Naive thymus-derived CD8-positive, alpha-beta T cell (primary cell): ENCODE measurements around the gene MXI1. TPM values are rescaled to one million over a fixed set of nuclear protein-coding genes. Genes with fewer than 3 reads are reported as not detected.
A peak's percentile ranks its signal among the peaks of the same experiment; 100 is the strongest.

Source experiments
- ATAC-seq, 2 donors: fragments of 150-1000 bp; cut with Tn5 transposase in 1 of 2; sonication (Bioruptor Pico), chemical (Tn5 transposase) in 1 of 2; 1 replicate in 1 of 2; 2 replicates in 1 of 2; pipeline ENCODE4 v1.10.0; 2021; ENCODE audit warnings: mild to moderate bottlenecking in 2 of 2, moderate library complexity in 2 of 2
- POLR2A ChIA-PET: fragments of 350-600 bp; sonication (Branson Sonifier 250); formaldehyde crosslinking; loops from one replicate; lab custom pipeline; 2021; ENCODE audit warnings: antibody characterized with exemption; lab: Charles Lee
- DNase-seq, 10 donors: peaks; one replicate each; pipeline versions ENCODE4 v3.0.0 to v3.0.0-alpha.2; 2020 to 2022
- H3K27ac Mint-ChIP-seq, 10 donors: one replicate each; pipeline ENCODE4 v1.8.0; 2020 to 2022; ENCODE audit warnings: mild to moderate bottlenecking in 10 of 10, mixed read lengths in 10 of 10, moderate library complexity in 4 of 10, inconsistent platforms in 1 of 10
- H3K27me3 Mint-ChIP-seq, 5 donors: one replicate each; pipeline ENCODE4 v1.8.0; 2021 to 2022; ENCODE audit warnings: mixed read lengths in 5 of 5
- H3K36me3 Mint-ChIP-seq, 3 donors: one replicate each; pipeline ENCODE4 v1.8.0; 2020 to 2022; ENCODE audit warnings: mixed read lengths in 3 of 3, mild to moderate bottlenecking in 2 of 3, inconsistent platforms in 1 of 3
- H3K4me1 Mint-ChIP-seq, 4 donors: one replicate each; pipeline ENCODE4 v1.8.0; 2021 to 2022; ENCODE audit warnings: mixed read lengths in 4 of 4
- H3K4me3 Mint-ChIP-seq, 10 donors: one replicate each; pipeline ENCODE4 v1.8.0; 2020 to 2022; ENCODE audit warnings: mild to moderate bottlenecking in 10 of 10, mixed read lengths in 10 of 10, moderate library complexity in 6 of 10, inconsistent platforms in 1 of 10
- H3K9me3 Mint-ChIP-seq, 9 donors: one replicate each; pipeline ENCODE4 v1.8.0; 2020 to 2022; ENCODE audit warnings: mixed read lengths in 9 of 9, mild to moderate bottlenecking in 3 of 9, inconsistent platforms in 1 of 9, moderate library complexity in 1 of 9
- polyA plus RNA-seq, 3 donors: library from polyadenylated mRNA; unstranded; fragments of 300-500 nt; fragmentation: Illumina TruSeq; gene quantifications; one replicate each; pipeline ENCODE4 v1.2.3, GENCODE V29; 2021
- total RNA-seq, 8 experiments: library from RNA in 2 of 8; stranded (reverse) in 2 of 8; gene quantifications; one replicate each; pipeline ENCODE4 v1.2.3 and lab custom pipeline; 2021 to 2026

MXI1 gene
- total and polyA plus RNA-seq, 5 experiments from 2014 or later = 18.1 to 37.7 (median 20.9) TPM

DNA sequence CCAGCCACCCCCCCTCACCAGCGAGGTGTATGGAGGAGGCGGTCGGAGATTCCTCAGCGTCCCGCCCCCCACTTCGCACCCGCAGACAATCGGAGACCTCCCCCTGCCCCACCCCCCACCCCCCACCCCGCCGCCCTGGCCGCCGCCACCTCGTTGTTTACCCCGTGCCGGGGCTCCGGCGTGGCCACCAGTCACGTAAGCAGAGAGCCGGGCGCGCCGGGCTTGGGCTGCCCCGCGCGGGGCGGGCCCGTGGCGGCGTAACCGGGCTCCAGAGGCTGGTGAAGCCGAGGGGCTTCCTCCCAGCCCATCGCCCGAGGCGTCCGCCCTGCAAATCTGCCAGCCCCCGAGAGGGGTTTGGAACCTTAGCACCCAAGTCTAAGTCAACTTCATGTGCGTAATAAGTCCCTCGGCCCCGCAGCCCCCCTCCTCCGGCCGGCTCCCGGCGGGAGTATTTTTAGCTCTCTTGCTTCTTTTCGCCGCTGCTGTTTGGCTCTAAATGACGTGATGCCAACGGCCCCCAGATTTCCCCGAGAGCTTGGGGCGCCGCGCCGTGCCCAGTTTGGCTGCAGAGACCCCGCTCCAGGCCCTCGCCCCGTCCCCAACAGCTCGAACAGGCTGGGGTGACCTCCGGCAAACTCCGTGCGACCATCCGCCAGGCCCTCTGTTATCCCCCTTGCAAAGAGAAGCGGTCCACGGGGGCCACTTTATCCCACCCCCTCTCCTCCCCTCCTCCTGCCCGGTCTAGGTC, 2.7 kb downstream of the MXI1 start:
- POLR2A ChIA-PET = interaction anchor here (0.6 to 7.9 kb wide), 14 partner anchors 13 to 662 kb away, joined by 3 to 153 read pairs (median 4); partner anchors contain the start of genes ADD3, SMC3, SMNDC1 and XPNPEP1
- H3K27me3 Mint-ChIP-seq = peaks cover 0 to 20% (median 15%) of the 10 kb centered on the region in 5 donors

DNA sequence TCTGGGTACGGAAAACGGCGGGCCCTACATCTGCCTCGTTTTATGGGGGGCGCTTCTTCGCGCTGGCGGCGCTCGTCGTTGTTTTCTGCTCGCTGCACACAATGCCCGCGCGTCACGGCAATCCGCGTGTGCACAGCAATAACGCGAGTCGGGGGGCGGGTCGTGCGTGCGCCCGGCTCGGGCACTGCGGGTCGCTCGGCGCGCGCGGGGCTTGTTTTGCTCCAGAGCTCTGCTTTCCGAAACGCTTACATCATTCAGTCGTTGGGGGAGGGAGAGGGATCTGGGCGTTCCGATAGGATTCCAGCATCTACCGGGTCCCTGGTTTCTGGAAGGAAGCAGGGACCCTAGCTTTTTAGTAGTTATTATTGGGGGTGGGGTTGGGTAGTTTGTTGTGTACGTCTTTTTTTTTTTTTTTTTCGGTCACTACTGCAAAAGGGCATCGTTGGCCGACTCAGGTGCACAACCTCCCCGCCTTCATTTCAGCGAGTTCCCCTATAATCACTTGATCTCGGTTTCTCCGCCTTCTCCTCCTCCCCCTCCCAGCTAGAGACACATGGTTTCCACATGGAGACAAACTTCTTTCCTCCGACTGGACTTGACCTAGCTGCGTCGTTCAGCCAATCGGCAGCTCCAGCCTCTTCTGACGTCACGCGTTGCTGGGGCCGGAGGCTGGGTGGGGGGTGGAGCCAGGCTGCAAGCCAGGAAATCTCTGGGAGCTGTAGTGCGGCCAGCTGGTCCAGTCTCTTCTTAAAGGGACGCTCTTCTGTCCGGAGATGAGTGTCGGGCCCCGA, 3.5 kb downstream of the MXI1 start:
- H3K27me3 Mint-ChIP-seq = peaks cover 0 to 16% (median 15%) of the 10 kb centered on the region in 5 donors
- POLR2A ChIA-PET = interaction anchor here (0.6 to 7.9 kb wide), 20 partner anchors 12 to 1355 kb away, joined by 3 to 153 read pairs (median 4); partner anchors contain the start of genes ADD3, SMC3, SMNDC1 and XPNPEP1
- DNase-seq (peak; percentile 75 to 94 (median 86)), ATAC-seq (peak; percentile 53 to 64)
- peak overlapping the region; percentile 85 to 98 (median 94) for H3K4me3 Mint-ChIP-seq
- H3K9me3 Mint-ChIP-seq = peaks cover 0 to 2% (median 0%) of the 10 kb centered on the region in 9 donors
- peak overlapping the region; percentile 86 to 98 (median 97) for H3K27ac Mint-ChIP-seq
- H3K36me3 Mint-ChIP-seq = no peaks in the 10 kb centered on the region
- H3K4me1 Mint-ChIP-seq = peaks cover 36 to 67% (median 48%) of the 10 kb centered on the region in 4 donors

More for the DNA sequence above, 2.7 kb downstream of the MXI1 start:
- Mint-ChIP-seq H3K9me3 (peaks cover 0 to 2% (median 0%) of the 10 kb centered on the region in 9 donors), H3K4me3 (peak overlapping the region; percentile 90 to 99 (median 98)), H3K27ac (peak overlapping the region; percentile 74 to 99 (median 97)), H3K4me1 (peaks cover 36 to 60% (median 47%) of the 10 kb centered on the region in 4 donors), H3K36me3 (no peaks in the 10 kb centered on the region)
- DNase-seq = peak in 9 of 10 donors; percentile 33 to 72 (median 51)
- ATAC-seq = peak; percentile 13 to 30

DNA sequence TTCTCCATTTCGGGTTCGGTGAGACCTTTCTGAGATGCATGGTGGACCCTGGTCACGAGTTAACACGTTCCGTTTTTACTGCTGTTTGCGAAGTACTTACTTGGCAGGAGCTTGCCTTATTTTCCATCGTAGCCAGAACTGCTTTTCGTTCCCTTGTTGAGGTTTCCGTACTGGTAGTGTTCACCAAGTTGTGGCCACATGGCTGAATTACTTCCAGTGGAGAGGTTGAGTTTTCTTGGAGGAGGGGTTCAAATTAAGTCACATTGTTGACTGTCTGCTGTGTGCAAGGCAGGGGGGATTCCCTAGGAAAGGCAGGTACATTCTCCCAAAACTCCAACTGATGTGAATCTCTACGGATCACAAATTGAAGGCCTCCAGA, 4.0 kb downstream of the MXI1 start:
- Mint-ChIP-seq H3K27ac (peak overlapping the region; percentile 86 to 98 (median 97)), H3K27me3 (peaks cover 0 to 12% (median 11%) of the 10 kb centered on the region in 5 donors), H3K9me3 (peaks cover 0 to 2% (median 0%) of the 10 kb centered on the region in 9 donors), H3K4me1 (peaks cover 36 to 68% (median 48%) of the 10 kb centered on the region in 4 donors), H3K4me3 (peak overlapping the region; percentile 85 to 98 (median 94)), H3K36me3 (no peaks in the 10 kb centered on the region)
- DNase-seq = peak in 1 of 10 donors; percentile 27
- POLR2A ChIA-PET = interaction anchor here (0.7 to 7.9 kb wide), 11 partner anchors 12 to 1354 kb away, joined by 3 to 153 read pairs (median 5); partner anchors contain the start of gene SMNDC1
- no peak for ATAC-seq

DNA sequence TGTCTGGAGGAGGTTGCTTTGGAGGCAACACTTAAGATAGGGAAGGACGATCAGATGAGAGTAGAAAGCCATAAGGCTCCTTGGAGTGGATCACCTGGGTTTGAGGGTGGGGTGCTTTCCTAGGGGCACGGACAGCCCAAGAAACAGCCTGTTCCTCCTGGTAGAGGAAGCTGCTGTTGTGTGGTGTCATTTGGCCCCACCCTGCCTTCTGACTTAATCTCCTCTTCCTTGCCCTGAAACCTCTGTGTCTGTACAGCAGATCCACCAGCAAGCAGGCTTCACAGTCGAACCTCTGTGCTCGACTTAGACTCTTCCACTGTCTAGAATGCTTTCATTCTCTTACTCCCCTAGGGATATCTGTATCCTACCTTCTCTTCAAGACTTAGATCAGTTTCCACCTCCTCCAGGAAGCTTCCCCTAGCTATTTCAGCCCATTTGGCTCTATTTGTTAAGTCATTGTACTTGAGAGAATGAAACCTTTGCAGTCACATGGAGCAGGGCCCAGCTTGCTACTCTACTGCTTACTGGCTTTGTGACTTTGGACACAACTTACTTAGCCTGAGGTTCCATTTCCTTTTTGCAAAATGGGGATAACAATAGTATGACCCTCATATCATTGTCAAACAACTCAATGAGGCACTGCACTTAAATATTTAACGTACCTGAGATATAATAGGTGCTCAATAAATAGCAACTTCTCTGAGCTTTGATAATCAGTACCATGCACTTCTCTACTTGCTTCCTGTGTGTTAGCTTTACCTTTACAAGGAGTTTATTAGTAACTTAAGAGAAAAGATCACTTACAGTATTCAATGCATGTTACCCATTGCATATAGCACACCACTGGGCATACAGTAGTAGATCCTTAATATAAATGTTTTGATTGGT, 5.0 kb downstream of the MXI1 start:
- POLR2A ChIA-PET = interaction anchor here (0.6 to 7.9 kb wide), 7 partner anchors 11 to 205 kb away, joined by 3 to 153 read pairs (median 3); no protein-coding TSS in a partner anchor
- ATAC-seq = peak; percentile 15 to 43
- Mint-ChIP-seq H3K9me3 (peaks cover 0 to 2% (median 0%) of the 10 kb centered on the region in 9 donors), H3K4me3 (peak overlapping the region; percentile 85 to 98 (median 94)), H3K4me1 (peaks cover 28 to 59% (median 40%) of the 10 kb centered on the region in 4 donors), H3K27me3 (peaks cover 0 to 10% (median 7%) of the 10 kb centered on the region in 5 donors), H3K36me3 (no peaks in the 10 kb centered on the region), H3K27ac (peak overlapping the region; percentile 86 to 98 (median 97))
- DNase-seq = peak in 9 of 10 donors; percentile 22 to 71 (median 43)

DNA sequence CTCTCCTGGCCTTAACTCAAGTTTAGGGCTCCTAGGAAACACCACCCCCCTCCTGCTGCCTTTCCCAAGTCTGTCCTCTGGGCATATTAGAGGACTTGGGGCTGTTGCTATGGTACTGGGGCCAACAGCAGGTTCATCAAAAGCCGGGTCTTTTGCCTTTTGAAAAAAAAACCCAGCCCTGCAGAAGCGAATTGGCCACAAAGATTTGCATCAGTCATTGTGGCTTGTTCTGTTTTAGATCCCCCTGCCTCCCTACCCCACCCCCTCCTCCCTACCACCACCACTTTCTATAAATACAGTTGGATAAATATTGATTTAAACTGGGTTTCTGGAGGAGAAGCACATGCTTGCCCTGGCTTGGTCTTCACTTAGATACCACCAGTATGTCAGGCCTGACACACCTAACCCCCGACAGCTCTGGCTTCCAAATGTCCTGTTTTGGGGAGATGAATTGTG, 7.0 kb downstream of the MXI1 start:
- Mint-ChIP-seq H3K27me3 (peaks cover 0 to 12% (median 7%) of the 10 kb centered on the region in 5 donors), H3K9me3 (no peaks in the 10 kb centered on the region), H3K4me3 (no peak overlapping the region), H3K36me3 (no peaks in the 10 kb centered on the region), H3K27ac (peak overlapping the region in 1 of 10 donors; percentile 24), H3K4me1 (peaks cover 22 to 56% (median 30%) of the 10 kb centered on the region in 4 donors)
- no peak for ATAC-seq
- POLR2A ChIA-PET = interaction anchor here (0.9 kb wide), 1 partner anchor 9 kb away, joined by 5 read pairs; no protein-coding TSS in a partner anchor
- DNase-seq = no peak

DNA sequence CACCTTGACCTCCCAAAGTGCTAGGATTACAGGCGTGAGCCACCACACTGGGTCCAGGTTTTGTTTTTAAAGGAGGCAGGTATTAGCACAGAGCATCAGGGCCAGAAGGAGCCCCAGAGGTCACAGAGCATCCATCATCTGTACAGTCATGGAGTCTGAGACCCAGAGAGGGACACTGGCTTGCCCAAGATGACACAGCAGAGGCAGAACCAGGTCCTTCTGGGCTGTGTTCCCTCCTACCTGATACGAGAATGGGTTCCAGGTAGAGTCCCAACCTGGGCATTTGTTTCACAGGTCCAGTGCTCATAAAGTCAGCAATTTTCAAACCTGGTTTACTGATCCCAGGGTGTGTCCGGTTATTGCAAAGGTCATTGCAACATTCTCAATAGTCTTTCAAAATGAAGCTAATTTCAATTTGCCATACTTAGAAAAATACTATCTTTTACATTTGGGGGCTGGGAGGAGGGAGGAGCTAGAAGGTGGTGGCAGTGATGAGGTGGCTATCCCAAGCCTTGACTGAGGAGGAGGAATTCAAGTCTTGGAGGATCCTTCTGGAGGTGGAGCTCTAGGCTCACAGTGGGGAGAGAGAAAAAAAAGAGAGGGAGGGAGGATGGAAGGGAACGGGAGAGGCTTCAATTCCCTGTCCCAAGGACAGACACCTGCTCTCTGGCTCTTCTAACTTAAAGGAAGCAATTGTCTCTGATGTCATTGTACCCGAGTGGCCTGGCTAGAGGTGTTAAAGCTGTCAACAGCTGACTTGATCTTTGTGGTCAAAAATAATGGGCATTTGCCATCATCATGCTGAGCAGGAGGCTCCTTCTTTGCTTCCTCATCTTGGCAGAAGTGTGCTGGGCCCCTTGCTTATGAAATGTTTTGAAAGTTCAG, 8.1 kb downstream of the MXI1 start:
- Mint-ChIP-seq H3K9me3 (no peaks in the 10 kb centered on the region), H3K27me3 (peaks cover 0 to 12% (median 7%) of the 10 kb centered on the region in 5 donors), H3K4me1 (peaks cover 17 to 54% (median 26%) of the 10 kb centered on the region in 4 donors), H3K4me3 (no peak overlapping the region), H3K36me3 (no peaks in the 10 kb centered on the region), H3K27ac (peak overlapping the region in 1 of 10 donors; percentile 21)
- ATAC-seq (no peak), DNase-seq (no peak)
- POLR2A ChIA-PET = no interaction called here

DNA sequence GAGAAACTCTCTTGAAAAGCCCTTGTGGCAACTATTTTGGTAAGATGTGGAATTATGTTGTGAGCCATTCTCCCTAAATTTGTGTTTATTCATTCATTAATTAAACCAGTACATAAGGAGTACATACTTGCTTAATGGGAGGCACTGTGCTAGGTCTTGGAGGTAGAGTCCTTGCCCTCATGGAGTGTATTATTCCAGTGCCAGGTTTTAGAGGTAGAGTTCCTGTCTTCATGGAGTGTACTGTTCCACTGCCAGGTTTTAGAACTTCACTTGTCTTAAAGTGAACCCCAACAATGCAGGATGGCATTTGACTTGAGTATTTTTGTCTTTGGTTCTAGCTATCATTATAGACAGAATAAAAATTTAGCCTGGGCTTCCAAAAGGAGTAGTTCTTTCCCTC, 8.8 kb downstream of the MXI1 start:
- H3K4me3 Mint-ChIP-seq = no peak overlapping the region
- DNase-seq = no peak
- H3K27me3 Mint-ChIP-seq = peaks cover 0 to 12% (median 5%) of the 10 kb centered on the region in 5 donors
- H3K4me1 Mint-ChIP-seq = peaks cover 12 to 52% (median 22%) of the 10 kb centered on the region in 4 donors
- ATAC-seq = no peak
- H3K36me3 Mint-ChIP-seq = no peaks in the 10 kb centered on the region
- POLR2A ChIA-PET = no interaction called here
- H3K27ac Mint-ChIP-seq = peak overlapping the region in 1 of 10 donors; percentile 21
- H3K9me3 Mint-ChIP-seq = no peaks in the 10 kb centered on the region

DNA sequence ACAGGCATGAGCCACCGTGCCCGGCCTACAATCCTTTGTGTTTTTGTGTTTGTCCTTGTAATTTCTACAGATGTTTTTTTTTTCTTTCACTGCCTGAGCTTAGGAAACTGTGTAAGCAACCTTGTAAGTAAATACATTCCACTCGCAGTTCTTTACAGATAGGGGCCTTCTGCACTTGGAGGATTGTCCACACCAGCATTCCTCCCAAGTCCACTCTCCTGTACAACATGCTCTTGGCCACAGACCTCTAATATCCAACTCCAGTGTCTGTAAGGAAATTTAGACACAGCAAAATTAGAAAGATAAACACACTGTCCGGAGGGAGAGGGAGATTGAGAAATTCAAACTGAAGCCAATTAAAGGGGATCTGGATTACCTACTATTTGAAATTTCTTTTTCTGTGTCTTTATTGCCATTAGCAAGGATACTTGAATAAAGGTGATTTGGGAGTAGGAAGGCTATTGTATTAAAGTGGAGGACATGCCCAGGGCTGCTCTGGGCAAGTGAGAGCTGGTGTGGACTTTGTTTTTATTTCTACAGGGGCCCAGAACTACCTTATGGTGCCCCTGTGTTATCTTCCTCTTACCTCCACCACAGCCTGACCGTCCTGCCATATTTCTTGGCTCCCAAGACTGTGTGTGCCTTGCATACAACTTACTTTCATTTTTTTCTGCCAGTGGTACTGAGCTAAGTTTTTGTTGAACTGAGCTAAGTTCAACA, 9.7 kb downstream of the MXI1 start:
- Mint-ChIP-seq H3K9me3 (no peaks in the 10 kb centered on the region), H3K4me3 (no peak overlapping the region), H3K4me1 (peaks cover 10 to 52% (median 22%) of the 10 kb centered on the region in 4 donors), H3K27me3 (peaks cover 0 to 19% (median 5%) of the 10 kb centered on the region in 5 donors), H3K36me3 (no peaks in the 10 kb centered on the region), H3K27ac (peak overlapping the region in 1 of 10 donors; percentile 11)
- DNase-seq = no peak
- POLR2A ChIA-PET = no interaction called here
- ATAC-seq = no peak

DNA sequence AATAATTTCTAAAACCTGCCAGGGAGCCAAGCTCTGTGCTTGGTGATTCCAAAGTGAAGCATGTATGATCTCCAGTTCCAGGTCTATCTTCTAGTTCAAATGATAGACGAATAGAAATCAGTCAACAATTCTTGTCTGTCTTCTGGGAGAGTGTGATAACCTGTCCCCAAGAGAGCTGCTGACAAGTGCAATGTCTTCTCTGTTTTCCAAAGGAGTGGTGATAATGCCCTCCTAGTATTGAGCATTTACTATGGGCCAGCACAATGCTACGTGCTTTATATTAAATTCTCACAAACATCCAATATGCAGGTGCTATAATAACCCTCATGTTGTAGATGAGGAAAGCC, 10.2 kb downstream of the MXI1 start:
- Mint-ChIP-seq H3K27ac (no peak overlapping the region), H3K27me3 (peaks cover 0 to 25% (median 5%) of the 10 kb centered on the region in 5 donors), H3K9me3 (no peaks in the 10 kb centered on the region), H3K4me3 (no peak overlapping the region), H3K4me1 (peaks cover 7 to 51% (median 20%) of the 10 kb centered on the region in 4 donors), H3K36me3 (no peaks in the 10 kb centered on the region)
- ATAC-seq = no peak
- no peak for DNase-seq
- POLR2A ChIA-PET = interaction anchor here (0.7 kb wide), 1 partner anchor 672 kb away, joined by 3 read pairs; no protein-coding TSS in a partner anchor

DNA sequence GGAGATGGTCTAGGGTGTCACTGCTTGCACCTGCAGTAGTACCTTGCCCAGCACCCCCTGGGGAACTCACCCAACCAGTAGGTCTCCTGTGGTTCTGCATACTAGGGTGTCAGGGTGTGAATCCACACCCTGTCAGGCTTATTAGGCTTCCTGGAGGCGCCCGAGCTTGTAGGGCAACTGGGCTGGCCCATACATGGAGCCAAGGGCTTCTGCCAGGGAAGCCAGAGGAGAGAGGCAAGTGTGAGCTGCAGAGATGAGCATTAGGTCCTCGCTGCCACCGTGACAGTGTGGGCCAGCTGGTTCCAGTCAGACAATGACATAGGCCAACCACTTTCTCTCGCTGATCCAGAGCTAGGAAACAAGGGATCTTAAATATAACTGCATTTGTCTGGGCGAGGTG, 11.2 kb downstream of the MXI1 start:
- POLR2A ChIA-PET = interaction anchor here (10.1 kb wide), 1 partner anchor 9 kb away, joined by 153 read pairs; the partner anchor contains the start of gene MXI1
- no peaks in the 10 kb centered on the region for H3K9me3 Mint-ChIP-seq
- H3K4me1 Mint-ChIP-seq = peaks cover 9 to 43% (median 14%) of the 10 kb centered on the region in 4 donors
- H3K36me3 Mint-ChIP-seq = no peaks in the 10 kb centered on the region
- DNase-seq = no peak
- peak overlapping the region in 1 of 10 donors; percentile 29 for H3K27ac Mint-ChIP-seq
- ATAC-seq = no peak
- H3K4me3 Mint-ChIP-seq = no peak overlapping the region
- H3K27me3 Mint-ChIP-seq = peaks cover 0 to 32% (median 8%) of the 10 kb centered on the region in 5 donors
